8988T (cell line): ENCODE results near the gene GPD1.
"Not testable (repeated sequence)": the region's sequence is repeated elsewhere in the genome, so short reads cannot be mapped to it uniquely, and the experiment has no call there.

Experiments
- DNase-seq: peaks from one replicate; pipeline ENCODE4 v3.0.0; 2011

GPD1 gene

DNA sequence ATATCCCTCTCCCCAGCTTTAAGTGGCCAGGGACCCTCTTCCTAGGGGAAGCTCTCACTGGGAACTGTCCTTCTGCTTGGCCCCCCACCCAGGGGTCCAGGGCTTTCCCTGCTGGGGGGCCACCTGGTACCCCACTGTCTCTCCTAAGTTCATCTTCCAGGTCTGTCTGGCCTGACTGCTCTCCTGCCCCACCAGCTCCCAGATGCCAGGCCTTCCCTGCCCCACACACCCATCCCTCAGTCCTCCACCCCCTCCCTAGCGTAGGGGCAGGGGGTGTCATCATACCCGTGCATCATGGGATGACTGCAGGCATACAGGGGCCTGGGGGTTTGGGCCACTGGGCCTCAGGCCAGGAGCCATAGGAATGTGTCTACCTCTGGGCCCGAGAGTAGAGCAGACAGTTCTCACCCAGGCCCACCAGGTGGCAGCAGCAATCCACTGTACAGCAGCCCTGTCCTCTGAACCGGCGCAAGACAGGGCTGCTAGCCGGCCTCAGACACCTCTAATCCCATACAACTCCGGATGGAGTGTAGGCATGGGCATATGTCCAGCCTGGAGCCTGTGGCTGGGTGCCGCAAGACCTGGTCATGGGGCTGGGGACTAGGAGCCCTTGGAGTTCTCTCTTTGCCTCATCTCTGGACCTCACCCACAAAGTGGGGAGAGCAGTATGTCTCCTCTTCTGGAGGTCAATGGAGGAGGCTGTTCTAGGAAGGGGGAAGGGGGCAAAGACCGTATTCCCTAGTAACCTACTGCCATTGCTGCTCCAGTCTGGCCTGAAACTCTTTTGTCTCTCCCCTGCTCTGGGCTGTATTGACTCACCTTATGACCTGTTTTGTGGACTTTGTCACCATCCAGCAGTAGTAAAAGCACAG lies 28.6 kb upstream of the GPD1 start:
- DNase-seq, result peak; percentile 79

DNA sequence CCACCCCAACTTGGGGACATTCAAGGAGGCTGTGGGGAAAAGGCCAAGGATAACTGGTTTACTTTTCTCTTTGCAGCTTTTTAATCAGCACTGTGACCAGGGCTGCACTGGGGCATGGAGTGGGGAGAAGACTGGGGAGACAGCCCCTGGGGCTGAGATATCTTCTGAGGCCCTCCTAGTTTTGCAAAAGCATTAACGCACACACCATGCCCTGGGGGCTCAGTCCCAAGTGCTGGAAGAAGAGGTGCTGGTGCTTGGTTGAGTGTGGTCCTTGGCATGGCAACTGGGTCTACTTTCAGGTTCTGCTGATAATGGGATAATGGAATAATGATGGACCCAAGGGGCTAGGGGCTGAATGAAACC lies 28.0 kb upstream of the GPD1 start:
- no peak for DNase-seq

DNA sequence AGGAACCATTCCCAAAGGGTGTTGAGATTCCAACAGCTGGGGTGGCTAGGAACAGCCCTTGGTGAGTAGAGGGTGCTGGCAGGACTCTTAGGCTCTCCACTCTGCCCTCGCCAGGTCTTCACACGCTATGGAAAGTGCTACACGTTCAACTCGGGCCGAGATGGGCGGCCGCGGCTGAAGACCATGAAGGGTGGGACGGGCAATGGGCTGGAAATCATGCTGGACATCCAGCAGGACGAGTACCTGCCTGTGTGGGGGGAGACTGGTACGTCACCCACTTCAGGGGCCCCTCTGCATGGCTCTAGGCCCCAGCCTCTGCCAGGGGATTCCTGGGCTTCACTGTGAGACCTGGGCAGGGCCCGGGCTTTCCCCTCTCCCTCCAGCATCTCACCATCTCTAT lies 26.7 kb upstream of the GPD1 start:
- no peak for DNase-seq

DNA sequence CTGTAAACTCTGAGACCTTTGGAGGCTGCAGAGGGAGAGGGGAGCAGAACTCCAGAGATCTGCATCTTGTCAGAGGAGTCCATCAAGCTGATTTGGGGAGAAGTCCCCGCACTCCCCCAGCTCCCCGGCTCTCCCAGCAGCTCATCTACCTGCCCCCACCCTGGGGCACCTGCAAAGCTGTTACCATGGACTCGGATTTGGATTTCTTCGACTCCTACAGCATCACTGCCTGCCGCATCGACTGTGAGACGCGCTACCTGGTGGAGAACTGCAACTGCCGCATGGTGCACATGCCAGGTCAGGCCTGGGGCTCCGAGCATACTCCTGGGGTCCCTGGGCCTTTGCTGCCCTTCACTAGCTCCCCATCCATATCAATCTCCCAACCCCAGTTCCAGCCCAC lies 25.5 kb upstream of the GPD1 start:
- DNase-seq, result no peak

DNA sequence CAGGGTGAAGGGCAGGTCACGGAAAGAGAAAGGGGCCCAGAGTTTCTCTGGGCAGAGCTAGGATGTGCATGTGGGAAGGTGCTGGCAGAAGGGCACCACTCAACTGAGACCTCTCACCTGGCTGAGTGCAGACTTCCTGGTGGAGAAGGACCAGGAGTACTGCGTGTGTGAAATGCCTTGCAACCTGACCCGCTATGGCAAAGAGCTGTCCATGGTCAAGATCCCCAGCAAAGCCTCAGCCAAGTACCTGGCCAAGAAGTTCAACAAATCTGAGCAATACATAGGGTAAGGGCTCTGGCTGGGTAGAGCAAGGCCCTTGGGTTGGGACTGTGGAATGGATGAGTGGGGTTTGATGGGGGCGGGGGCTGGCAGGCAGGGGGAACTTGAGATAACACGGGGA lies 24.0 kb upstream of the GPD1 start:
- DNase-seq, result no peak

DNA sequence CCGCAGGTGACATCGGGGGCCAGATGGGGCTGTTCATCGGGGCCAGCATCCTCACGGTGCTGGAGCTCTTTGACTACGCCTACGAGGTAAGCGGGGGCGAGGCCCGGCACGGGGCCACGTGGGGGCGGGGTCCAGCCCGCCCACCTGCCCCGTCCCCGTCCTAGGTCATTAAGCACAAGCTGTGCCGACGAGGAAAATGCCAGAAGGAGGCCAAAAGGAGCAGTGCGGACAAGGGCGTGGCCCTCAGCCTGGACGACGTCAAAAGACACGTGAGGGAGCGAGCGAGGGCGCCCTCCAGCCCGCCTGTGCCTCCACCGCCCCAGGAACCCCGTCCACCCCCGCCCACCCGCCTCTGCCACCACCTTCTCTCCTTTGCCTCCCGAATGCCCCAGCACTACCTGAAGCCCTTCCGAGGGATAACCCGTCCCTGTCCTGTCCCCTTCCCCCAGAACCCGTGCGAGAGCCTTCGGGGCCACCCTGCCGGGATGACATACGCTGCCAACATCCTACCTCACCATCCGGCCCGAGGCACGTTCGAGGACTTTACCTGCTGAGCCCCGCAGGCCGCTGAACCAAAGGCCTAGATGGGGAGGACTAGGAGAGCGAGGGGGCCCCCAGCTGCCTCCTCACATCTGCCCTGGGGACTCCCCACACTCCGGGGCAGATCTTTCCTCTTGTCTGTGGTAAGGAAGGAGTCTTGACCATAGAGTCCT lies 22.6 kb upstream of the GPD1 start:
- no peak for DNase-seq

DNA sequence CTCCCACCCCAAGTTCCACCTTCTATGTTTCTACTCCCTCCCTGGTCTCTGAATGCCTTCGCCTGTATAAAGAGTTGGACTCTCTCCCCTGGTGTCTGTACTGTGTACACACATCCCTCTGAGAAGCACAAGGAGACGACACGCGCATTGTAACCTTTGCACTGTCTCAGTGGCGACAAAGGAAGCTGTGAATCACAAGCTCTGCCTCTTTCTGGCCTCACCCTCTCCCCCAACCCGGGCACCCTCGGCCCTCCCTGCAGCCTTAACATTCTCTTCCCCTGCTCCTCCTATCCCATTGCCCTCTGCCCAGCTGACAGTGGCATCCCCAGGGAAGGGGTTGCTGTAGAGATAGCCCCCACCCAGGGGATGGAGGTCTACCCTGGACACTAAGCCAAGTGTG lies 21.2 kb upstream of the GPD1 start:
- no peak for DNase-seq

DNA sequence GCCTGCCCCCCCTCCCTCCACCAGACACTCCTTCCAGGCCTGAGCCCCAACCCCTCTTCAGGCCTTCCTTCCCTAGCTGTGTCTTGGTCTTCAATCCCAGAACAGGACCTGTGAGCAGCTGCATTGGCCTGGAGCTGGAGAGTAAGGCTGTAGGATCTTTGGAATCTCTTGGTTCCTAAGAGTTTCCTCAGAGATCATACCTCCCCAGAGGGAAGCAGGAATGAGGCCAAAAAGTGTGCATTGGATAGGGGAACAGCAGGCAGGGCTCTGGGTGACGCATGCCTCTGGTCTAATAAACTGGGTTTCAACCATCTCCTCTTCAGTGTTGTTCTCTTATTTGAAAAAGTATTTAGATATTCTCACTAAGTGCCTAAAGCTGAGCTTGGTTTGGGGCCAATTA lies 20.5 kb upstream of the GPD1 start:
- DNase-seq, result no peak

DNA sequence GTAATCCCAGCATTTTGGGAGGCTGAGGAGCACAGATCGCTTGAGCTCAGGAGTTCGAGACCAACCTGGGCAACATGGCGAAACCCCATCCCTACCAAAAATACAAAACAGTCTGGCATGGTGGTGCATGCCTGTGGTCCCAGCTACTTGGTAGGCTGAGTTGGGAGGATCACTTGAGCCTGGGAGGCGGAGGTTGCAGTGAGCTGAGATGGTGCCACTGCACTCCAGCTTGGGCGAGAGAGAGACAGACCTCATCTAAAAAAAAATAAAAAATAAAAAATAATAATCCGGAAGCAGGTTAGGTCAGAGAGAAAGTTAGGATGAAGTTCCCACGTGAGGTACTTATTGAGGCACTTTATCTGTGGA lies 19.4 kb upstream of the GPD1 start:
- not testable (repeated sequence) for DNase-seq

DNA sequence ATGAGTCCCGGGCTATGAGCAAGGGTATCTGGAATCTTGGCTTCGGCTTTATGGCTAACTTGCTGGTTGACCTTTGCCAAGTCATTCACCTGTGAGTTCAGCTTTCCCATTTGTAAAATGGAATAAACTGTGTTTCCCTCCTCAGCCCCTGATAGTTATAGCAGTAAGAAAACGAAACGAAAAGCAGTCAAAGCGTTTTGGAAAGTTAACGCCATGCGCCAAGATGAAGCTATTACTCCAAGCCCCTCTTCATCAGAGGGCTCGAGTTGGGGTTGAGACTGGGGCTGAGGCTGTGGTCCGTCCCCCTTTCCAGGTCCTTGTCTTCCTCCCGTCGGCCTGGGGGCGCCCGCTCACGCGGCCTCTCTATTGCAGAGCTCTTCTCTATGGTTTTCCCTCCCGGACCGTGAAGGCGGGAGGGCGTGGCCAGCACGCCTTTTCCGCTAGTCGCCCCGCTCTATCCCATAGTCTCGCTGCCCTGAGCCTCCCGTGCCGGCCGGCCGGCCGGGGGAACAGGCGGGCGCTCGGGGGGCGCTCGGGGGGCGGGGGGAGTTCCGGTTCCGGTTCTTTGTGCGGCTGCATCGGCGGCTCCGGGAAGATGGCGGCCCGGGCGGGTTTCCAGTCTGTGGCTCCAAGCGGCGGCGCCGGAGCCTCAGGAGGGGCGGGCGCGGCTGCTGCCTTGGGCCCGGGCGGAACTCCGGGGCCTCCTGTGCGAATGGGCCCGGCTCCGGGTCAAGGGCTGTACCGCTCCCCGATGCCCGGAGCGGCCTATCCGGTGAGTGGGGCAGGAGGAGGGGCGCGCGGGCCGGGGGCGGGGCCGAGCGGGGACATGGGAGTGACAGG lies 18.8 kb upstream of the GPD1 start, which contains the start of gene SMARCD1:
Gene SMARCD1 (plus strand): TSS at position 568 of the 840 bp plus-strand sequence. CDS start 28 bp downstream, at position 596.
- DNase-seq, result peak; percentile 96

DNA sequence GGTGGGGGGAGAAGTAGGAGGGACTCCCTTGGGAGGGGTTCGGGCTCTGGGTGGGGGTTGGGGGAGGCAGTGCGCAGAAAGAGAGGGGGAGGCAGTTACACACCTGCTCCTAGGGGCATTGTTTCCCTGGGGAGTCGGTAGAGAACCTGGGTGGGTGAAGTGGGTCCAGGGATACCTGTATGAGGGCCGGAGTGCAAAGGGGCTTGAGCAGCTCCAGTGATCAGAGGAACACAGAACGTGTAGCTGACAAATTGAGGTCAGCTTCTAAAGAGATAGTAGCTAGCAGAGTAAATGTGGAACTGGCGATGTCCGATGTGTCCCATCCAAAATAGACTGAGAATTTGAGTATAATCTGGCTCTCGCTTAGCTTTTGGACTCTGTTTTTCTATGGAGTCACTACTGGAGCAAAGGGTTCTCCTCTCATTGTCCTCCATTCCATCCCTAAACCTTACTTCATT lies 18.2 kb upstream of the GPD1 start:
- DNase-seq, result no peak

DNA sequence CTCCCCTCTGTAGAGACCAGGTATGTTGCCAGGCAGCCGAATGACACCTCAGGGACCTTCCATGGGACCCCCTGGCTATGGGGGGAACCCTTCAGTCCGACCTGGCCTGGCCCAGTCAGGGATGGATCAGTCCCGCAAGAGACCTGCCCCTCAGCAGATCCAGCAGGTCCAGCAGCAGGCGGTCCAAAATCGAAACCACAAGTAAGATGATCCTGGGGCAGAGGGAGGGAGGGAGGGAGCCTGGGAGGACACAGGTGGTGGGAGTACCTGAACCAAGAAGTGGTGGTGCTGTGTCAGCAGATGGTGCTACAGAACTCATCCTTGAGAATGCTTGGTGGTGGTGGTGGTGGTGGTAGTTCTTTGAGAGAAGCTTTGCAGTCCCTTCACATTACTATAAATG lies 17.7 kb upstream of the GPD1 start:
- DNase-seq, result no peak

DNA sequence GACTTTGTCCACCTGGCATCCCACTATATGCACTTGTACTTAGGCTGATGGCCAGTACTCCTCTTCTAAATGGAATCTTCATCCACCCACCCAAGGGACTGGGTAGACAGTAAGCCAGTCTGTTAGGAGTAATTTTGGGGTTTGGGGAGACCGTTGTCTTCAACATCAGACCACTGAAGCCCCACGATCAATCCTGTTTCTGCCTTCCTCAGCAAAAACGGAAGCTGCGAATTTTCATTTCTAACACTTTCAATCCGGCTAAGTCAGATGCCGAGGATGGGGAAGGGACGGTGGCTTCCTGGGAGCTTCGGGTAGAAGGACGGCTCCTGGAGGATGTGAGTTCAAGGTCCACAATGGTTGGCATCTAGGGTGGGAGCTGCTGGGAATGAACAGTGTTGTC lies 16.7 kb upstream of the GPD1 start:
- no peak for DNase-seq

DNA sequence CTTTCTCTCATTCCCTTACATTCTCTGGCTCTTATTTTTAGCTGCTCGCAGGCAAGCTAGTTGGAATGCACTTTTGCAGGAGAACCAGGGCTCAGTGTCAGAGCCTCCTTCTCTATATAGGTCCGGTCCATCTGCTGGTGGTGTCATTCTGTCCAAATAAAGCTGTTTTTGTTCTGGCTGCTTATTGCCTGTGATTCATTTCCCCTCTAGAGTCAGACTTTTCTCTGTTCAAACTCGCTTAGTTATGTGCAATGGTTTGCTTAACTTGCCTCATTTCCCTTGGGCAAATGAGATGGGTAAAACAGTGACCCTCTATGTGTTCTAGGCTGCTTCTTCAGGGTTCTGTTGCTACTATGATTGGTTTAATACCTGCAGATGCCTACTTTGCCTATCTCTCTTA lies 15.8 kb upstream of the GPD1 start:
- no peak for DNase-seq

DNA sequence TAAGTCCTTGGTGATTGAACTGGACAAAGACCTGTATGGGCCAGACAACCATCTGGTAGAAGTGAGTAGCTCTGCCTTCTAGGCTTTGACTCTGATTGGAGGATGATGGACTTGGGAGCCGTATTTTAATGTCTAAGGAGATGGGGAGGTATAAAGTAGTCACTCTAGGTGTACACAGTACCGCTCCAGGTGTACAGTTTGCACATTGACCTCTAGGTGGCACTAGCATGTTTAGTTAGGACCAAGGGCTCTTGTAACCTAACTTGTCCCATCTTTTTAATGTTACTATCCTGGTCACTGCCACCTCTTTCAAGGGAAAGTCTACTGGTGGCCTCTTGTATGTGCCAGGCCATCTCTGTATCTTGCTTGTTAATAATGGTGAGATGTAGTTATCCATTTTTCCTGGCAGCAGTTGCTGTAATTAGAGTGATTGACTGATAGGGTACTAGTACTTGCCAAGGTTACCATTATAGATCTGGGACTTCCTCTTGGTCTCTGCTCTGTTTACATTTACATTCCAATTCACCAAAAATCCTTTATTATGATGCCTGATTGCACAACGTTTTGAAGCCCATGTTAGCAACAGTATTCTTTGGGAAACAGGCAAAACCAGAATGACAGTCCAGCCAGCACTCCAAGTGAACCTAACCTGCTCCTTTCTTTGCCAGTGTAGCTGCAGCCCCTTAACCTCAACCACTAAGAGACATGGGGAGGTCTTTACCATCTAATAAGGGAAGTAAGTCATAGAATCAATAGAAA lies 15.1 kb upstream of the GPD1 start:
- DNase-seq, result no peak

DNA sequence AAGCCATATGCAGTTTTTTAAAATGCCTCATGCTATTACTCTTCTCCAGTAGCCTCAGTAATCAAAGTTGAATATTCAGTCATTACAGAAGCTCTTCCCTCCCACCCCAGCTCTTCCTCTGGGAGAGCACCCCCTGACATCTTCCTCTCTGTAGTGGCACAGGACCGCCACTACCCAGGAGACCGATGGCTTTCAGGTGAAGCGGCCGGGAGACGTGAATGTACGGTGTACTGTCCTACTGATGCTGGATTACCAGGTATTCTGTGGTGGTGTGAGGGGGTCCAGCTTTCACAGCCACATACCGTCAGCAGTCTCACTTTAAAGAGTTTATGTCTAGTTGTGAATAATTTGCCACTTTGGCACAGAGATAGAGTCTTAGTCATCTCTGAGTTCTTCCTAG lies 14.1 kb upstream of the GPD1 start:
- DNase-seq, result no peak

DNA sequence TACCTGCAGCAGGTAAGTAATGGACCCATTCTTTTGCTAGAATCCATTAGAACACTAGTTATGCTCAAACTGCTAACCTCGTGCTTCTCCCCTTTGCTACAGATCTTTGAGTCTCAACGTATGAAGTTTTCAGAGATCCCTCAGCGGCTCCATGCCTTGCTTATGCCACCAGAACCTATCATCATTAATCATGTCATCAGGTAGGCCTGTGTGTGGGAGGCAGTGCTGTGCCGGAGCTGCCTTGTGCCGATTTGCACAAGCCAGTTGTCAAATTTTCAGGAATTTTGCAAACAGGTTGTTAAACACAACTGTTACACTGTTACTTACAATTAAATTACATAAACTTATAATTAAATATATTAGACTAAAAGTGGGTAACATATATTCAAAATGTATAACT lies 13.4 kb upstream of the GPD1 start:
- DNase-seq, result no peak

DNA sequence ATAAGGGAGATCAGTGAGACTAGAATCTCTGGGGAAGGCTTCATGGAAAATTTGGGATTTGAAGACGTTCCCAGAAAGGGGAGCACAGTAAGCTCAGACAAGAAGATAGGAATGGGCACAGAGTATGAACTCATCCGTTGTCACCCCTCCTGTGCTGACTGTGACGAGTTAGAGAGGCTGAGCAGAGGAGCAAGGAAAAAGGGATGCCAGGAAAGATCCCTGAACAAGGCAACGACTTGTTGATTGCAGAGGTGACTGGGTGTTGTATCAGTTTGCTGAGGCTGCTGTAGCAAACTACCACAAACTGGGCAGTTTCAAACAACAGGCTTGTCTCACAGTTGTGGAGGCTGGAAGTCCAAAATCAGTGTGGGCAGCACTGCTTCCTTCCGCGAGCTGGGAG lies 5.9 kb upstream of the GPD1 start:
- DNase-seq, result no peak

DNA sequence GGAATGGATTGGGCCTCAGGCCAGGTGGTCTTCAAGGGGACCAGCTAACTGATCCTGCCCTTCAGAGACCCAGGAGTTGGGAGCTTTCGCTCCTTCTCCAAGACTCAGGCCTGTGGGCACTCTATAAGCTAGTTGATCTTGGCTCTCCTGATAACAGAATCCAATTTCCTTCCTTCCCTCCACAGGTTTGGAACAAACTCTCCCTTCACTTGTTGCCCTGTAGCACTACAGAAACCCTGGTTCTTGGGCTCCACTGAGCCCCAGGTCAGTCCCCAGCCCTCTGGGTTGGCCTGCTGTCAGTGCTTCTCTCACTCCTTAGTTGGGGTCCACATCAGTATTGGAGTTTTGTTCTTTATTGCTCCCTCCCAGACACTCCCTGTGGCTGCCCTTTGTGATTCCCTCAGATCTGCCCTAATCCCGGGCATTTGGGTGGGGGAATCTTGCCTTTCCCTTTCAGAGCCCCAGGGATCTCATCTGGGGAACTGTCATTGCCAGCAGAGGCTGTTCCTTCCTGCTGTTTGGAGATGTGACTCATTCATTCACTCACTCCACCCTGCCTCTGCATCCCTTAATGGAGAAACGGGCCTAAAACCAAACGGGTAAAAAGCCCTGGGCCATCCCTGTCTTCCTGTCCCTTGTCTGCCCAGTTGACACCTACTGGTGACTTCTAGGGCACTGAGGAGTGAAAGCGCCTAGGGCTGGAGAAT lies 4.4 kb upstream of the GPD1 start:
- no peak for DNase-seq

DNA sequence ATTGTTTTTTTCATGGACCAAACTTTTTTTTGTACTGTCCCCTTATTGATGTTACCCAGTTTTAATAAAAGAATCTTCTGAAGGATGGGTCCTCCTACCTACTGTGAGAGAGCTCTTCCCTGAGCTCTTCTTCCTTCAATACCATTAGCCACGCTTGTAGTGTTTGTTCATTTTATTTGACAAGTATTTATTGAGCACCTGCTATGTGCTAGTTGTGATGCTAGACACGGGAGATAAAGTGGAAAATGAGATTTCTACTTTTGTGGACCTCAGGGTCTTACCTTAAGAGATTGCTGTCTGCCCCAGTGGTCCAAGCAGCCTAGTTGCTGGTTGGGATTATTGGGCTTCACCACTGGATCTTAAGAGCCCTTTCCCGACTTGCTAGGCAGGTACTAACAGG lies 3.2 kb upstream of the GPD1 start:
- no peak for DNase-seq

DNA sequence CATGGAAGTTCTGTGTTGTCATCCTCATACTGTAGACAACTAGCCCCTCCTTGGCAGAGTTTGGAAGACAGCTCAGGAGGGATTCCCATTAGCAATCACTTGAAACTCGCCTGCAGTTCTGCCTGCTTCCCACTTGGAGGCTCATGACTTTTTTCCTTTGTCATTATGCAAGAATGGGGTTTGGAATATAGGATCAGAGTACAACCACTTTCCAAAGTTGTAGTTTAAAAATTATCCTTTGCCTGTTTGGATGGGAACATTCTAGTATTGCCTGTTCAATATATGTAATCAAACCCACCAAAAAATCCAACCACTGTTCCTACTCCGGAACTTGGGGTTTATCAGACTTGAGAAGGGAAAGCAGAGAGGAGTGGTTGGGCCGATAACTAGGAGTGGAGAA lies 2.1 kb upstream of the GPD1 start:
- no peak for DNase-seq

DNA sequence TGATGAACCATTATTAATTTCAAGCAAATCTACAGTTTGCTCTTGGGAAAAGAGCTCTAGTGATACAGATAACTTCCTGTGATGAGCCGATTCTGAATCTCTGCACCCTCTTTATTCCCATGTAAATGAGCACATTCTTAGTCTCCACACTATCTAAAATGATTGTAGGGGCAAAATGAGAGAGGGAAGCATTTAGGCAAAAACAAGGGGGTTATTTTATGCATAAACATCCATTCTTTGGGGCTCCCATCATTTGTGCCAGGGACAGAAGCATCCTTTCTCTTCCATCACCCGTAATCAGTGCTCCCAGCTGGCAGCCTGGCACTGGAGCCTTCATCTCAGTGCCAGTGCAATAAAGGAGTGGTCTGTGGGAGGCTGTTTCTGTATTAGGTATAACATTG lies 1.7 kb upstream of the GPD1 start:
- no peak for DNase-seq
